Activated T-cell treated with anti-CD3 and anti-CD28 coated beads for 24 hours (primary cell): ENCODE data around the gene CD276.
"Not testable (repeated sequence)": the region's sequence is repeated elsewhere in the genome, so short reads cannot be mapped to it uniquely, and the experiment has no call there.

ENCODE experiments used
- DNase-seq: peaks from one replicate; pipeline ENCODE4 v3.0.0-alpha.2; 2020; ENCODE audit warnings: low read depth

The CD276 gene

GRCh38 chr15:73684581-73685455 is 635 bp downstream of the CD276 start:
- no peak for DNase-seq

- no peak for DNase-seq
These were observed 1.8 kb downstream of the CD276 start for GRCh38 chr15:73685981-73686380.

DNA sequence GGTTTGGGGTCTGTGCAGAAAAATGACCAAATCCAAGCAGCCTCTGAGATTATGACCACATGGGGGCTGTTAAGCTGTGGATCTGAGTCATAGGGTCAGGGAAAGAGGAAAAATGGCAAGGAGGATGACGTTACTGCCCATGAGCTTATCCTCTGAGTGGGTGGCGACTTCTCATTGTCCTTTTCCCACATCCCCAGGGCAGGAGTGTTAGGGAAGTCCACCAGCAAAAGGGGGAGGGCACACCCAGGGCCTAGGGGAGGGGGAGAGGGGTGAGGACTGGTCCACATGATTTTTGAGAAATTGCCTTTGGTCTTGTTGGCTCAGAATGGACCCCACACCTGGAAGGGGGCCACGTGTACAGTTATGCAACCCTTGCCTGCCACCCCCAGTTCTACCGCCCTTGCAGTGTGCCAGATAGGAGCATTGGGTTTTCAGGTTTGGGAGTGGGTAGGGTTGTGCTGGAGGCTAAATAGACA is 2.6 kb downstream of the CD276 start:
- DNase-seq: no peak

- no peak for DNase-seq
These were observed 3.2 kb downstream of the CD276 start for GRCh38 chr15:73687351-73687750.

DNA sequence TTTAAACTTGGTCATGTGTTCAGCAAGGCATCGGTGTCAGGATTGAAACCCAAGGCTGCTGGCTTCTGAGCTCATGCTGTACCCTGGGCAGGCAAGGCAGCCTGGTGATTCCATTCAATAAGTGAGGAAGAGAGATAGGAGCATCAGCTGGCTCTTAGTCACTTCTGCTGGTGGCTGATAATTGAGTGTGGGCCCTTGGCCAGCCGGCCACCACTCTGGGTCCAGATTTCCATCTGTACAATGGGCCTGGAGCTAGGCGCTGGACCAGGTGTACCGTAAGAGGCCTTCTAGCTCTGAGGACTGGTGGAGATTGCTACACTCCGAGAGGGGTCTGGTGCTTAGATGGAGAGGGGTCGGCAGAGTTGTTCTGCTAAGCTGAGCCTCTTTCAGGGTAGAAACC is 4.3 kb downstream of the CD276 start:
- no peak for DNase-seq

DNA sequence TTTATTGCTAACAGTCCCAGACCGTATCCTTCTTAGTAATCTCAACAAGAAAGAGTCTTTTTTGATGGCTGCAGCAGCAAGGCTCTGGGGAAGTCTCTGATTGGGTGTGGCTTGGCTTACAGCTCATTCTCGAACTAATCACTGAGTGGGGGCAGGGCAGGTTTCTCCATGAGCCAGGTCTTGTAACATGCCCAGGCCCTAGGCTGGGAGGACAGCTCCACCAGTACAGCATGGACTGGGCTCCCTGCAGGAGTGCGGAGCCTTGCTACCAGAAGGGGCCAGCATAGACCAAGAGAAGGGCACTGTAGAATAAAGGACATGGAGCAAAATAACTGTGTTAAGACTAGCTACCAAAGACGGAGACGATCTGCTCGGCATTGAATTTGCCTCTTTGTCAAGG is 7.2 kb downstream of the CD276 start:
- no peak for DNase-seq

GRCh38 chr15:73694419-73694818 is 10.2 kb downstream of the CD276 start:
- no peak for DNase-seq

- no peak for DNase-seq
These were observed 11.8 kb downstream of the CD276 start for GRCh38 chr15:73695773-73696640.

- no peak for DNase-seq
These were observed 12.4 kb downstream of the CD276 start for GRCh38 chr15:73696641-73697001.

GRCh38 chr15:73697033-73697467 is 12.9 kb downstream of the CD276 start:
- DNase-seq: peak; percentile 78

GRCh38 chr15:73699249-73700040 is 15.3 kb downstream of the CD276 start:
- no peak for DNase-seq

- DNase-seq: peak; percentile 68
These were observed 16.1 kb downstream of the CD276 start for GRCh38 chr15:73700041-73700842.

DNA sequence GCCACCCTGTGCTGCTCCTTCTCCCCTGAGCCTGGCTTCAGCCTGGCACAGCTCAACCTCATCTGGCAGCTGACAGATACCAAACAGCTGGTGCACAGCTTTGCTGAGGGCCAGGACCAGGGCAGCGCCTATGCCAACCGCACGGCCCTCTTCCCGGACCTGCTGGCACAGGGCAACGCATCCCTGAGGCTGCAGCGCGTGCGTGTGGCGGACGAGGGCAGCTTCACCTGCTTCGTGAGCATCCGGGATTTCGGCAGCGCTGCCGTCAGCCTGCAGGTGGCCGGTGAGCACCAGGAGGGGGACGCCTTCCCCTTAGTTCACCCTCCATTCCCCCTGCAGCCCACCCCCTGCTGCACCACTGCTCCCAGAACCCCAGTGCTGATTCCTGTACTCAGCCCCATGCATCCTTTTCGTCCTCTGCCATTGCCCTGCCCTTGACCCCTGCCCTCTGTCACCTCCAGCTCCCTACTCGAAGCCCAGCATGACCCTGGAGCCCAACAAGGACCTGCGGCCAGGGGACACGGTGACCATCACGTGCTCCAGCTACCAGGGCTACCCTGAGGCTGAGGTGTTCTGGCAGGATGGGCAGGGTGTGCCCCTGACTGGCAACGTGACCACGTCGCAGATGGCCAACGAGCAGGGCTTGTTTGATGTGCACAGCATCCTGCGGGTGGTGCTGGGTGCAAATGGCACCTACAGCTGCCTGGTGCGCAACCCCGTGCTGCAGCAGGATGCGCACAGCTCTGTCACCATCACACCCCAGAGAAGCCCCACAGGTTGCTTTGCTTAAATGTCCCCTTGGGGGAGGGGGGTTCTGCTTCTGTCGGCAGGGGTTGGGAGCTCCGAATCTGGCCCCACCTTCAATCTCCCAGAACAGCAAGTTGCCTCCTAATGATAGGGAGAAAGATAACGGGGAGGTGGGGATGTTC is 18.4 kb downstream of the CD276 start:
- DNase-seq: not testable (repeated sequence)

- DNase-seq: not testable (repeated sequence)
These were observed 19.4 kb downstream of the CD276 start for GRCh38 chr15:73703601-73704000.

DNA sequence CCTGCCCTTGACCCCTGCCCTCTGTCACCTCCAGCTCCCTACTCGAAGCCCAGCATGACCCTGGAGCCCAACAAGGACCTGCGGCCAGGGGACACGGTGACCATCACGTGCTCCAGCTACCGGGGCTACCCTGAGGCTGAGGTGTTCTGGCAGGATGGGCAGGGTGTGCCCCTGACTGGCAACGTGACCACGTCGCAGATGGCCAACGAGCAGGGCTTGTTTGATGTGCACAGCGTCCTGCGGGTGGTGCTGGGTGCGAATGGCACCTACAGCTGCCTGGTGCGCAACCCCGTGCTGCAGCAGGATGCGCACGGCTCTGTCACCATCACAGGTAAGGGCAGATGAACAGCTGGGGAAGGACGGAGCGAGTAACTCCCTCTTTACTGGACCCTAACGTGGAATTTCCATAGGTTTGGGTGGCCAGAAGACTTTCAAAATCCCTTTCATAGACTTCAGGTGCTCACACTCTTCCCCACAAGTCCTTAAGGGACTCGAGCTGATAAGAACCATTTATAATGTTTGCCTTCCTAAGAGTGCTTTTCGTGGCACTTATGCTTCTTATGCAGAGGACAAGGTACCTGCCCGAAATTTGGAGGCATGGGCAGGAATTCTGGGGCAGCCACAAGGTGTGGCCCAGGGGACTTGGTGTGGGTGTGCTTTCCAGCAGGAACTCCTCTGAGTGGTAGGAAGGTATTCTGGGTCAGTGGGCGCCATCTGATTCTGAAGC is 20.1 kb downstream of the CD276 start:
- DNase-seq: not testable (repeated sequence)

GRCh38 chr15:73704869-73705645 is 20.9 kb downstream of the CD276 start:
- peak; percentile 54 for DNase-seq

DNA sequence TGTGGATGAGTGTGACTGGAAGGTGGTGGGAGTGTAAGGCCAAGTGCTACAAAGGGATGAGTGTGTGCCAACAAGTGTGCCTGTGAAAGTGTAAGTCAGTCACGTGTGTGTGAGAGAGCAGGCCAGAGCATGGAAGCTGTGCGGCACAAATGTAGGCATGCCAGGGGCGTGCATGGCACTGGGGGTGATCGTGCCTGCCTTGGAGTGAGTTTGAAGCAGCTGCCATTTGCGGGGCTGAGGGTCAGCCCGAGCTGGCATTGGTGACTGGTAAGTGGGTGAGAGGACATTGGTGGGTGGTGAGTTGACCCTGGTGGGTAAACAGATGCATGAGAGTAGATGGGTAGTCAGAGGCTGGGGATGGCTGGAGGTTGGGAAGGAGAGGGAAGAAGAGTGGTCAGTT is 24.5 kb downstream of the CD276 start:
- no peak for DNase-seq

- no peak for DNase-seq
These were observed 25.1 kb downstream of the CD276 start for GRCh38 chr15:73709241-73709640.

DNA sequence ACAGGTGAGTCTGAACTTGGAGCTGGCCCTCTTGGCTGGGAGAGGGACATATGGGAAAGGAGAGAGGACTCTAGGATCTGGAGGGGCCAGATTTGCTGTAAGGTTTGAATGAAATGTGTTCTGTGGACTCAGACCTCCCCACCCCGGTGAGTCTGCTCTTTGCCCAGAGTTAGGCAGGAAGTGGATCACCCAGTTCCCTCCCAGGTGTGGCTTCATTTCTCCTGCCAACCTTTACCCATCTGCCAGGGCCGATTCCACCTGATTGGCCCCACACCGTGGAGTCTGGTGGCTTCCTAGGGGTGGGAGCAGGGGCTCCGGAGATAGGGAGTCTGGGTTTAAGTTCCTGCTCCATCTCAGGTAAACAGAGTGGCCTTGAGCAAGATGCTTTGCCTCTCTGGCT is 25.5 kb downstream of the CD276 start:
- DNase-seq: no peak
